WTC11 (cell line): ENCODE results near the gene DNAJB11. TPM values are rescaled to one million over a fixed set of nuclear protein-coding genes. Genes with fewer than 3 reads are reported as not detected.
A peak's percentile ranks its signal among the peaks of the same experiment; 100 is the strongest.

Experiments
- ATAC-seq: fragments of 200-7000 bp; cut with Tn5 transposase; 2 replicates; pipeline ENCODE4 v1.10.0; 2021; ENCODE audit warnings: mild to moderate bottlenecking, moderate library complexity
- CTCF ChIA-PET: fragments of 300-600 bp; sonication (Branson Sonifier 250); formaldehyde crosslinking; loops from one replicate; lab custom pipeline; 2021; ENCODE audit warnings: antibody characterized with exemption; lab: Charles Lee
- POLR2A ChIA-PET: fragments of 350-600 bp; sonication (Branson Sonifier 250); formaldehyde crosslinking; loops from one replicate; lab custom pipeline; 2021; ENCODE audit warnings: antibody characterized with exemption; lab: Charles Lee
- DNase-seq: peaks from one replicate; pipeline ENCODE4 v3.0.0; 2021; ENCODE audit warnings: low spot score
- H3K27ac Mint-ChIP-seq: 2 replicates; pipeline ENCODE4 v1.8.0; 2021; ENCODE audit warnings: mixed read lengths
- H3K27me3 Mint-ChIP-seq: 2 replicates; pipeline ENCODE4 v1.8.0; 2021; ENCODE audit warnings: low read depth, mild to moderate bottlenecking, moderate library complexity, mixed read lengths
- H3K36me3 Mint-ChIP-seq: 2 replicates; pipeline ENCODE4 v1.8.0; 2021; ENCODE audit warnings: mixed read lengths
- H3K4me1 Mint-ChIP-seq: 2 replicates; pipeline ENCODE4 v1.8.0; 2022; ENCODE audit warnings: mixed read lengths
- H3K4me3 Mint-ChIP-seq: 2 replicates; pipeline ENCODE4 v1.8.0; 2021; ENCODE audit warnings: mild to moderate bottlenecking, moderate library complexity, mixed read lengths
- H3K9me3 Mint-ChIP-seq: 2 replicates; pipeline ENCODE4 v1.8.0; 2021; ENCODE audit warnings: mixed read lengths
- CREB1 ChIP-seq: sonication (generic); formaldehyde crosslinking; IDR thresholded peaks from 2 replicates; pipeline ENCODE4 v1.8.0; 2023; ENCODE audit warnings: mild to moderate bottlenecking, missing genetic modification reagents
- CREM ChIP-seq: sonication (generic); formaldehyde crosslinking; IDR thresholded peaks from 2 replicates; pipeline ENCODE4 v1.8.1; 2022; ENCODE audit warnings: mild to moderate bottlenecking, missing genetic modification reagents, moderate library complexity
- FOXJ3 ChIP-seq: sonication (generic); formaldehyde crosslinking; IDR thresholded peaks from 2 replicates; pipeline ENCODE4 v1.9.0; 2021; ENCODE audit warnings: missing genetic modification reagents, mild to moderate bottlenecking, borderline replicate concordance
- JAZF1 ChIP-seq: fragments of 250-450 bp; sonication (Bioruptor Pico); IDR thresholded peaks from 2 replicates; pipeline ENCODE4 v1.9.0; 2021; ENCODE audit warnings: moderate library complexity, mild to moderate bottlenecking, inconsistent platforms
- JUN ChIP-seq: sonication (generic); formaldehyde crosslinking; IDR thresholded peaks from 2 replicates; pipeline ENCODE4 v1.8.0; 2023; ENCODE audit warnings: mild to moderate bottlenecking, missing genetic modification reagents
- NR2C2 ChIP-seq: sonication (generic); formaldehyde crosslinking; IDR thresholded peaks from 2 replicates; pipeline ENCODE4 v1.8.0; 2022; ENCODE audit warnings: mild to moderate bottlenecking, missing genetic modification reagents
- PRRX2 ChIP-seq: fragments of 250-450 bp; sonication (Bioruptor Pico); IDR thresholded peaks from 2 replicates; pipeline ENCODE4 v1.8.0; 2021; ENCODE audit warnings: mild to moderate bottlenecking
- RORB ChIP-seq: fragments of 250-450 bp; sonication (Bioruptor Pico); IDR thresholded peaks from 2 replicates; pipeline ENCODE4 v1.9.0; 2021; ENCODE audit warnings: mild to moderate bottlenecking
- SMAD4 ChIP-seq: sonication (generic); formaldehyde crosslinking; IDR thresholded peaks from 2 replicates; pipeline ENCODE4 v1.8.0; 2022; ENCODE audit warnings: mild to moderate bottlenecking, missing genetic modification reagents
- SP1 ChIP-seq: sonication (generic); formaldehyde crosslinking; conservative IDR thresholded peaks from 2 replicates; pipeline ENCODE4 v1.8.1; 2022; ENCODE audit warnings: missing genetic modification reagents
- ZBTB21 ChIP-seq: sonication (generic); formaldehyde crosslinking; IDR thresholded peaks from 2 replicates; pipeline ENCODE4 v1.8.1; 2023; ENCODE audit warnings: mild to moderate bottlenecking, missing genetic modification reagents, borderline replicate concordance
- ZNF263 ChIP-seq: sonication (generic); formaldehyde crosslinking; IDR thresholded peaks from 2 replicates; pipeline ENCODE4 v1.8.1; 2022; ENCODE audit warnings: low read depth, mild to moderate bottlenecking, moderate library complexity, missing genetic modification reagents
- total RNA-seq: library from RNA; stranded (reverse); gene quantifications from 3 replicates; pipeline ENCODE4 v1.2.3, GENCODE V29; 2021
- TF ChIP-seq, protein P1 (sequence below): sonication (generic); formaldehyde crosslinking; IDR thresholded peaks from 2 replicates; pipeline ENCODE4 v1.8.1; 2023; ENCODE audit warnings: mild to moderate bottlenecking, moderate library complexity, missing genetic modification reagents
- TF ChIP-seq, protein P2 (sequence below): fragments of 250-450 bp; sonication (Bioruptor Pico); conservative IDR thresholded peaks from 2 replicates; pipeline ENCODE4 v1.9.0; 2021; ENCODE audit warnings: mild to moderate bottlenecking
- TF ChIP-seq, protein P3 (sequence below): sonication (generic); formaldehyde crosslinking; IDR thresholded peaks from 2 replicates; pipeline ENCODE4 v1.8.0; 2022; ENCODE audit warnings: mild to moderate bottlenecking, missing genetic modification reagents
- TF ChIP-seq, protein P4 (sequence below): fragments of 250-450 bp; sonication (Bioruptor Pico); IDR thresholded peaks from 2 replicates; pipeline ENCODE4 v1.9.0; 2021; ENCODE audit warnings: mild to moderate bottlenecking
- TF ChIP-seq, protein P5 (sequence below): fragments of 250-450 bp; sonication (Bioruptor Pico); IDR thresholded peaks from 2 replicates; pipeline ENCODE4 v1.8.0; 2021; ENCODE audit warnings: mild to moderate bottlenecking
- TF ChIP-seq, protein P6 (sequence below): sonication (generic); formaldehyde crosslinking; IDR thresholded peaks from 2 replicates; pipeline ENCODE4 v1.8.1; 2022; ENCODE audit warnings: mild to moderate bottlenecking, missing genetic modification reagents, moderate library complexity, borderline replicate concordance
- TF ChIP-seq, protein P7 (sequence below): fragments of 200-600 bp; IDR thresholded peaks from 2 replicates; pipeline ENCODE4 v1.8.0; 2022; ENCODE audit warnings: antibody characterized with exemption

DNAJB11 gene
- total RNA-seq, 1 experiment from 2014 or later: 56.3 TPM

DNA sequence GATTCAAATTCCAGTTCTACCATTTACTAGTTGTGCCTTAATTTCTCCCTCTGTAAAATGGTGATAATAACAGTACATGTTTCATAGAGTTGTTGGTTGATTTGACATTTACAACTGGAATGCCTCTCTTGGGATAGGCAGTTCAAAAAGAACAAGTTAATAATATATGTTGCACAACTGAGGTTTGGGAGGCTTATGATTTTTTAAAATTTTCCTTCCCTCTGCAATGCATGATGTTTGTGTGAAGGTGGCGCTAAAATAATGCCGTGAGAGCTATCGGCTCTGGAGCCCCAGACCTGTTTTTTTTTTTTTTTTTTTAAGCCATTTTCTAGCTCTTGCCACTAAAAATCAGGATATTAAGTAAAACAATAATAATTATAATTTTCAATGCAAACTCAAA is 18.6 kb downstream of the DNAJB11 start:
- no peak for DNase-seq
- no peak overlapping the region for H3K4me3 Mint-ChIP-seq
- H3K9me3 Mint-ChIP-seq: no peaks in the 10 kb centered on the region
- no peaks in the 10 kb centered on the region for H3K27me3 Mint-ChIP-seq
- ATAC-seq: 0 out of 2 replicates have a peak, but pooled peaks have one; percentile 30
- POLR2A ChIA-PET: interaction anchor here (0.7 to 1.1 kb wide), 2 partner anchors 28 to 195 kb away, joined by 4 read pairs; no protein-coding TSS in a partner anchor
- peaks cover 18% of the 10 kb centered on the region for H3K36me3 Mint-ChIP-seq
- H3K4me1 Mint-ChIP-seq: no peaks in the 10 kb centered on the region
- no peak for TF ChIP-seq RORB
- TF ChIP-seq, protein P1, sequence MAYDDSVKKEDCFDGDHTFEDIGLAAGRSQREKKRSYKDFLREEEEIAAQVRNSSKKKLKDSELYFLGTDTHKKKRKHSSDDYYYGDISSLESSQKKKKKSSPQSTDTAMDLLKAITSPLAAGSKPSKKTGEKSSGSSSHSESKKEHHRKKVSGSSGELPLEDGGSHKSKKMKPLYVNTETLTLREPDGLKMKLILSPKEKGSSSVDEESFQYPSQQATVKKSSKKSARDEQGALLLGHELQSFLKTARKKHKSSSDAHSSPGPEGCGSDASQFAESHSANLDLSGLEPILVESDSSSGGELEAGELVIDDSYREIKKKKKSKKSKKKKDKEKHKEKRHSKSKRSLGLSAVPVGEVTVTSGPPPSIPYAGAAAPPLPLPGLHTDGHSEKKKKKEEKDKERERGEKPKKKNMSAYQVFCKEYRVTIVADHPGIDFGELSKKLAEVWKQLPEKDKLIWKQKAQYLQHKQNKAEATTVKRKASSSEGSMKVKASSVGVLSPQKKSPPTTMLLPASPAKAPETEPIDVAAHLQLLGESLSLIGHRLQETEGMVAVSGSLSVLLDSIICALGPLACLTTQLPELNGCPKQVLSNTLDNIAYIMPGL: no peak
- no peak for TF ChIP-seq ZNF263 (CRISPR knock-in tag)
- TF ChIP-seq CREB1 (CRISPR knock-in tag): no peak
- TF ChIP-seq, protein P2, sequence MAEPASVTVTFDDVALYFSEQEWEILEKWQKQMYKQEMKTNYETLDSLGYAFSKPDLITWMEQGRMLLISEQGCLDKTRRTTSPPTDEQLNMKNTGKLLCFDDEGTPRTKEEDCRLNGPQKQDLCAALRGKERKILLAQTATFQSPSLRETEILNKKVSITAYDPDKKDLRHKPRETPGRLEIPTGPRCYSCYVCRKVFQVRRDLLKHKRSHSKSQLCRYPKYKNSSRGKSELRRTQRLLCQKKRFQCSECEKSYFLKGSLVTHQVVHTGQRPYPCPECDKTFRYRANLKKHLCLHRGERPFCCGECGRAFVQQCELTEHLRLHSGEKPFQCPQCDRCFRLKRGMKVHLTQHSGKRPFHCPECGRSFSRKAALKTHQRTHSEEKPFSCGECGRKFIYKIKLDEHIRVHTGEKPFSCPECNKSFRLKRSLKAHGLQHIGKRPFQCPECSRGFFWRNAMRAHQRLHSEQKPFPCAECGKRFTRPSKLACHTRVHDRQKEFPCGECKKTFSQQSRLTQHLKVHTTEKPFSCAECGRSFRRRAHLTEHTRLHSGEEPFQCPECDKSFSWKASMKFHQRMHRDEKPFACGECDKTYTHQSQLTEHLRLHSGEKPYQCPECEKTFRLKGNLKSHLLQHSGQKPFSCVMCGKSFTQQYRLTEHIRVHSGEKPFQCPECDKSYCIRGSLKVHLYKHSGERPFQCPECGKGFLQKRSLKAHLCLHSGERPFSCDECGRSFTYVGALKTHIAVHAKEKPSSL (CRISPR knock-in tag): no peak
- TF ChIP-seq, protein P3, sequence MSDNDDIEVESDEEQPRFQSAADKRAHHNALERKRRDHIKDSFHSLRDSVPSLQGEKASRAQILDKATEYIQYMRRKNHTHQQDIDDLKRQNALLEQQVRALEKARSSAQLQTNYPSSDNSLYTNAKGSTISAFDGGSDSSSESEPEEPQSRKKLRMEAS: no peak
- TF ChIP-seq FOXJ3 (CRISPR knock-in tag): no peak
- no peak for TF ChIP-seq ZBTB21 (CRISPR knock-in tag)
- no peak for TF ChIP-seq NR2C2 (CRISPR knock-in tag)
- TF ChIP-seq, protein P4, sequence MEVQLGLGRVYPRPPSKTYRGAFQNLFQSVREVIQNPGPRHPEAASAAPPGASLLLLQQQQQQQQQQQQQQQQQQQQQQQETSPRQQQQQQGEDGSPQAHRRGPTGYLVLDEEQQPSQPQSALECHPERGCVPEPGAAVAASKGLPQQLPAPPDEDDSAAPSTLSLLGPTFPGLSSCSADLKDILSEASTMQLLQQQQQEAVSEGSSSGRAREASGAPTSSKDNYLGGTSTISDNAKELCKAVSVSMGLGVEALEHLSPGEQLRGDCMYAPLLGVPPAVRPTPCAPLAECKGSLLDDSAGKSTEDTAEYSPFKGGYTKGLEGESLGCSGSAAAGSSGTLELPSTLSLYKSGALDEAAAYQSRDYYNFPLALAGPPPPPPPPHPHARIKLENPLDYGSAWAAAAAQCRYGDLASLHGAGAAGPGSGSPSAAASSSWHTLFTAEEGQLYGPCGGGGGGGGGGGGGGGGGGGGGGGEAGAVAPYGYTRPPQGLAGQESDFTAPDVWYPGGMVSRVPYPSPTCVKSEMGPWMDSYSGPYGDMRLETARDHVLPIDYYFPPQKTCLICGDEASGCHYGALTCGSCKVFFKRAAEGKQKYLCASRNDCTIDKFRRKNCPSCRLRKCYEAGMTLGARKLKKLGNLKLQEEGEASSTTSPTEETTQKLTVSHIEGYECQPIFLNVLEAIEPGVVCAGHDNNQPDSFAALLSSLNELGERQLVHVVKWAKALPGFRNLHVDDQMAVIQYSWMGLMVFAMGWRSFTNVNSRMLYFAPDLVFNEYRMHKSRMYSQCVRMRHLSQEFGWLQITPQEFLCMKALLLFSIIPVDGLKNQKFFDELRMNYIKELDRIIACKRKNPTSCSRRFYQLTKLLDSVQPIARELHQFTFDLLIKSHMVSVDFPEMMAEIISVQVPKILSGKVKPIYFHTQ: no peak
- TF ChIP-seq, protein P5, sequence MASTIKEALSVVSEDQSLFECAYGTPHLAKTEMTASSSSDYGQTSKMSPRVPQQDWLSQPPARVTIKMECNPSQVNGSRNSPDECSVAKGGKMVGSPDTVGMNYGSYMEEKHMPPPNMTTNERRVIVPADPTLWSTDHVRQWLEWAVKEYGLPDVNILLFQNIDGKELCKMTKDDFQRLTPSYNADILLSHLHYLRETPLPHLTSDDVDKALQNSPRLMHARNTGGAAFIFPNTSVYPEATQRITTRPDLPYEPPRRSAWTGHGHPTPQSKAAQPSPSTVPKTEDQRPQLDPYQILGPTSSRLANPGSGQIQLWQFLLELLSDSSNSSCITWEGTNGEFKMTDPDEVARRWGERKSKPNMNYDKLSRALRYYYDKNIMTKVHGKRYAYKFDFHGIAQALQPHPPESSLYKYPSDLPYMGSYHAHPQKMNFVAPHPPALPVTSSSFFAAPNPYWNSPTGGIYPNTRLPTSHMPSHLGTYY: no peak
- TF ChIP-seq PRRX2: no peak
- TF ChIP-seq CREM (CRISPR knock-in tag): no peak
- no peak for TF ChIP-seq JAZF1 (CRISPR knock-in tag)
- TF ChIP-seq, protein P6, sequence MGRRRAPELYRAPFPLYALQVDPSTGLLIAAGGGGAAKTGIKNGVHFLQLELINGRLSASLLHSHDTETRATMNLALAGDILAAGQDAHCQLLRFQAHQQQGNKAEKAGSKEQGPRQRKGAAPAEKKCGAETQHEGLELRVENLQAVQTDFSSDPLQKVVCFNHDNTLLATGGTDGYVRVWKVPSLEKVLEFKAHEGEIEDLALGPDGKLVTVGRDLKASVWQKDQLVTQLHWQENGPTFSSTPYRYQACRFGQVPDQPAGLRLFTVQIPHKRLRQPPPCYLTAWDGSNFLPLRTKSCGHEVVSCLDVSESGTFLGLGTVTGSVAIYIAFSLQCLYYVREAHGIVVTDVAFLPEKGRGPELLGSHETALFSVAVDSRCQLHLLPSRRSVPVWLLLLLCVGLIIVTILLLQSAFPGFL: no peak
- TF ChIP-seq, protein P7, sequence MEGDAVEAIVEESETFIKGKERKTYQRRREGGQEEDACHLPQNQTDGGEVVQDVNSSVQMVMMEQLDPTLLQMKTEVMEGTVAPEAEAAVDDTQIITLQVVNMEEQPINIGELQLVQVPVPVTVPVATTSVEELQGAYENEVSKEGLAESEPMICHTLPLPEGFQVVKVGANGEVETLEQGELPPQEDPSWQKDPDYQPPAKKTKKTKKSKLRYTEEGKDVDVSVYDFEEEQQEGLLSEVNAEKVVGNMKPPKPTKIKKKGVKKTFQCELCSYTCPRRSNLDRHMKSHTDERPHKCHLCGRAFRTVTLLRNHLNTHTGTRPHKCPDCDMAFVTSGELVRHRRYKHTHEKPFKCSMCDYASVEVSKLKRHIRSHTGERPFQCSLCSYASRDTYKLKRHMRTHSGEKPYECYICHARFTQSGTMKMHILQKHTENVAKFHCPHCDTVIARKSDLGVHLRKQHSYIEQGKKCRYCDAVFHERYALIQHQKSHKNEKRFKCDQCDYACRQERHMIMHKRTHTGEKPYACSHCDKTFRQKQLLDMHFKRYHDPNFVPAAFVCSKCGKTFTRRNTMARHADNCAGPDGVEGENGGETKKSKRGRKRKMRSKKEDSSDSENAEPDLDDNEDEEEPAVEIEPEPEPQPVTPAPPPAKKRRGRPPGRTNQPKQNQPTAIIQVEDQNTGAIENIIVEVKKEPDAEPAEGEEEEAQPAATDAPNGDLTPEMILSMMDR: no peak
- TF ChIP-seq JUN (CRISPR knock-in tag): no peak
- no peak for TF ChIP-seq SMAD4 (CRISPR knock-in tag)
- TF ChIP-seq SP1 (CRISPR knock-in tag): no peak
- TF ChIP-seq, all 79 proteins: peak for 0
- CTCF ChIA-PET: interaction anchor here (0.6 to 1.9 kb wide), 18 partner anchors 19 to 576 kb away, joined by 3 to 21 read pairs (median 4); partner anchors contain the start of genes AHSG, DNAJB11 and RFC4
- H3K27ac Mint-ChIP-seq: no peak overlapping the region
